ENCODE results near the gene IGSF23. TPM values are rescaled to one million over a fixed set of nuclear protein-coding genes. Genes with fewer than 3 reads are reported as not detected.

Gene IGSF23
- total and polyA plus RNA-seq, 2 of the 13 experiments (the other 11 are each of a cell fraction or from before 2014, with no cell fraction given) = 2.3 to 8.8 TPM

DNA sequence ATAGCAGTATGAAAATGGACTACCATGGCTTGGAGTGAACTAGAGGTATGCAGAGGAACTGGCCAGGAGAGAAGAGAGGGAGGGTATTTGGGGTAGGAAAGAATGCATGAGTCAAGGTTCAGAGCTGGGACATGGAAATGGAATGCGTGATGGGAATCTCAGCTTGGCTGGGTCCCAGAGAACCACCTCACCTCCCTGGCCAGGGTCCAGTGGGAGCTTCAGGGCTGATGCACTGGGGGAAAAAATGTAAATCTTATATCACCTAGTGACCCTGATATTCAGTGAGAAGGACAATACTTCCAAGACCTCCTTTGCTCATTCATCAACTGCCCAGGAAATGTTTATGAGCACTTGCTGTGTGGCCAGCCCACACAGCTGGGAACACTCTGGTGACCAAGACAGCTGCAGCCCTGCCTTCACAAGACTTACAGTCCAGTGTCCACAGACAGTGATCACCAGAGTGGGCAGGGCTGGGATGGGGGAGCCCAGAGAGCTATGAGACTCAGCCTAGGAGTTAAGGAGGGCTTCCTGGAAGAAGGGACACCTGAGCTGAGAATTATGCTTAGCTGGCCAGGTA lies 12.8 kb downstream of the IGSF23 start:
- no TSS peak for BruUV-seq (replicated peaks)
- POLR2A ChIA-PET = interaction anchor here (0.6 to 6.0 kb wide), 8 partner anchors 7 to 54 kb away, joined by 3 to 87 read pairs (median 4); partner anchors contain the start of genes IGSF23 and PVR
- FAIRE-seq = peak; percentile 90
- TF ChIP-seq GATAD2A (CRISPR knock-in tag; IDR thresholded peaks at IDR 0.05) = 0 out of 2 replicates have a peak, but pooled peaks have one; percentile 21
- TF ChIP-seq, protein P1, sequence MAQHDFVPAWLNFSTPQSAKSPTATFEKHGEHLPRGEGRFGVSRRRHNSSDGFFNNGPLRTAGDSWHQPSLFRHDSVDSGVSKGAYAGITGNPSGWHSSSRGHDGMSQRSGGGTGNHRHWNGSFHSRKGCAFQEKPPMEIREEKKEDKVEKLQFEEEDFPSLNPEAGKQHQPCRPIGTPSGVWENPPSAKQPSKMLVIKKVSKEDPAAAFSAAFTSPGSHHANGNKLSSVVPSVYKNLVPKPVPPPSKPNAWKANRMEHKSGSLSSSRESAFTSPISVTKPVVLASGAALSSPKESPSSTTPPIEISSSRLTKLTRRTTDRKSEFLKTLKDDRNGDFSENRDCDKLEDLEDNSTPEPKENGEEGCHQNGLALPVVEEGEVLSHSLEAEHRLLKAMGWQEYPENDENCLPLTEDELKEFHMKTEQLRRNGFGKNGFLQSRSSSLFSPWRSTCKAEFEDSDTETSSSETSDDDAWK (CRISPR knock-in tag; IDR thresholded peaks at IDR 0.05) = no peak
- TF ChIP-seq, protein P2, sequence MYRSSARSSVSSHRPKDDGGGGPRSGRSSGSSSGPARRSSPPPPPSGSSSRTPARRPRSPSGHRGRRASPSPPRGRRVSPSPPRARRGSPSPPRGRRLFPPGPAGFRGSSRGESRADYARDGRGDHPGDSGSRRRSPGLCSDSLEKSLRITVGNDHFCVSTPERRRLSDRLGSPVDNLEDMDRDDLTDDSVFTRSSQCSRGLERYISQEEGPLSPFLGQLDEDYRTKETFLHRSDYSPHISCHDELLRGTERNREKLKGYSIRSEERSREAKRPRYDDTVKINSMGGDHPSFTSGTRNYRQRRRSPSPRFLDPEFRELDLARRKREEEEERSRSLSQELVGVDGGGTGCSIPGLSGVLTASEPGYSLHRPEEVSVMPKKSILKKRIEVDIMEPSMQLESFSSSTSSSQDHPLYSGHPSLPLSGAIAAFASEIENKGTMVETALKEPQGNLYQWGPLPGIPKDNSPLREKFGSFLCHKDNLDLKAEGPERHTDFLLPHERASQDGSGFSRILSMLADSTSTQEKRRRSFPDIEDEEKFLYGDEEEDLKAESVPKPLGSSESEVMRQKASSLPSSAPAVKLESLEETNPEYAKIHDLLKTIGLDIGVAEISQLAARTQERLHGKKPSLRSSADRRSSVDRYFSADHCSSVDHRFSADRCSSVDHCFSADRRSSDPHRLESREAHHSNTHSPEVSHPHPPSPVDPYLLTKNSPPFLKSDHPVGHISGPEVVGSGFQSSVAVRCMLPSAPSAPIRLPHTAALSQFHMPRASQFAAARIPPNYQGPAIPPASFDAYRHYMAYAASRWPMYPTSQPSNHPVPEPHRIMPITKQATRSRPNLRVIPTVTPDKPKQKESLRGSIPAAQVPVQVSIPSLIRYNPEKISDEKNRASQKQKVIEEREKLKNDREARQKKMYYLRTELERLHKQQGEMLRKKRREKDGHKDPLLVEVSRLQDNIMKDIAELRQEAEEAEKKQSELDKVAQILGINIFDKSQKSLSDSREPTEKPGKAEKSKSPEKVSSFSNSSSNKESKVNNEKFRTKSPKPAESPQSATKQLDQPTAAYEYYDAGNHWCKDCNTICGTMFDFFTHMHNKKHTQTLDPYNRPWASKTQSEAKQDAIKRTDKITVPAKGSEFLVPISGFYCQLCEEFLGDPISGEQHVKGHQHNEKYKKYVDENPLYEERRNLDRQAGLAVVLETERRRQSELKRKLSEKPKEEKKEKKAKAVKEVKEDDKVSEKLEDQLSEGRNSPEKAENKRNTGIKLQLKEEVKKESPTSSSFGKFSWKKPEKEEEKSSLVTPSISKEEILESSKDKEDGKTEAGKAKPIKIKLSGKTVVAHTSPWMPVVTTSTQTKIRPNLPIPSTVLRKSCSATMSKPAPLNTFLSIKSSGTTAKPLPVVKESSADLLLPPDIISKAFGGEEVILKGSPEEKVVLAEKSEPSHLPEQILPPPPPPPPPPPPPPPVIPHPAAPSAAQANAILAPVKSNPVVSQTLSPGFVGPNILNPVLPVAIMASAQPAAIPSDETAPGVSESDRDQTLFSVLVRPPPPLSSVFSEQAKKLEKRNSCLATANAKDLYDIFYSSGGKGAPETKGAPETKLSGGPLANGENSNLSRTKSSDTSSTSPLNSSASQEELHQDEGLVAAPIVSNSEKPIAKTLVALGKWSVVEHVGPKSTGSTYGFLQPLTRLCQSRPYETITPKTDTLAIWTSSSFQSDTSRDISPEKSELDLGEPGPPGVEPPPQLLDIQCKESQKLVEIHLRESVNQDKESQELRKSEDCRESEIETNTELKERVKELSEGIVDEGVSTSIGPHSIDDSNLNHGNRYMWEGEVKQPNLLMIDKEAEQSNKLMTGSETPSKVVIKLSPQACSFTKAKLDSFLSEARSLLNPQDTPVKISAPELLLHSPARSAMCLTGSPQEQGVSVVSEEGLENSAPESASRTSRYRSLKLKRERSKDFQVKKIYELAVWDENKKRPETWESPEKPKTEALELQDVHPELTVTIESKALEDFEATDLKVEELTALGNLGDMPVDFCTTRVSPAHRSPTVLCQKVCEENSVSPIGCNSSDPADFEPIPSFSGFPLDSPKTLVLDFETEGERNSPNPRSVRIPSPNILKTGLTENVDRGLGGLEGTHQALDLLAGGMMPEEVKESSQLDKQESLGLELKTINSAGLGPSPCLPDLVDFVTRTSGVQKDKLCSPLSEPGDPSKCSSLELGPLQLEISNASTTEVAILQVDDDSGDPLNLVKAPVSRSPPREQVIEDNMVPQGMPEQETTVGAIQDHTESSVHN (CRISPR knock-in tag; IDR thresholded peaks at IDR 0.05) = no peak
- TF ChIP-seq, protein P3, sequence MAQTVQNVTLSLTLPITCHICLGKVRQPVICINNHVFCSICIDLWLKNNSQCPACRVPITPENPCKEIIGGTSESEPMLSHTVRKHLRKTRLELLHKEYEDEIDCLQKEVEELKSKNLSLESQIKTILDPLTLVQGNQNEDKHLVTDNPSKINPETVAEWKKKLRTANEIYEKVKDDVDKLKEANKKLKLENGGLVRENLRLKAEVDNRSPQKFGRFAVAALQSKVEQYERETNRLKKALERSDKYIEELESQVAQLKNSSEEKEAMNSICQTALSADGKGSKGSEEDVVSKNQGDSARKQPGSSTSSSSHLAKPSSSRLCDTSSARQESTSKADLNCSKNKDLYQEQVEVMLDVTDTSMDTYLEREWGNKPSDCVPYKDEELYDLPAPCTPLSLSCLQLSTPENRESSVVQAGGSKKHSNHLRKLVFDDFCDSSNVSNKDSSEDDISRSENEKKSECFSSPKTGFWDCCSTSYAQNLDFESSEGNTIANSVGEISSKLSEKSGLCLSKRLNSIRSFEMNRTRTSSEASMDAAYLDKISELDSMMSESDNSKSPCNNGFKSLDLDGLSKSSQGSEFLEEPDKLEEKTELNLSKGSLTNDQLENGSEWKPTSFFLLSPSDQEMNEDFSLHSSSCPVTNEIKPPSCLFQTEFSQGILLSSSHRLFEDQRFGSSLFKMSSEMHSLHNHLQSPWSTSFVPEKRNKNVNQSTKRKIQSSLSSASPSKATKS (CRISPR knock-in tag; IDR thresholded peaks at IDR 0.05) = no peak
- TF ChIP-seq ZBTB7B (CRISPR knock-in tag; IDR thresholded peaks at IDR 0.05) = 0 out of 2 replicates have a peak, but pooled peaks have one; percentile 18
- no peak for TF ChIP-seq MYC (CRISPR knock-in tag; IDR thresholded peaks at IDR 0.05; ENCODE audit: borderline replicate concordance)
- TF ChIP-seq POLR2A (IDR thresholded peaks at IDR 0.05; ENCODE audit: insufficient read depth in 1 of 2, low read depth in 2 of 2, low read length in 2 of 2) = no peak
- no peak for TF ChIP-seq ZNF30 (CRISPR knock-in tag; IDR thresholded peaks at IDR 0.05)
- no peak for TF ChIP-seq ZNF296 (CRISPR knock-in tag; conservative IDR thresholded peaks at IDR 0.05)
- TF ChIP-seq NFIB (CRISPR knock-in tag; IDR thresholded peaks at IDR 0.05; ENCODE audit: borderline replicate concordance) = no peak
- TF ChIP-seq NONO (IDR thresholded peaks at IDR 0.05) = no peak
- no peak for TF ChIP-seq NONO (CRISPR knock-in tag; conservative IDR thresholded peaks at IDR 0.05)
- TF ChIP-seq SAP130 (CRISPR knock-in tag; IDR thresholded peaks at IDR 0.05; ENCODE audit: low read depth) = peak; percentile 56
- TF ChIP-seq ZNF644 (CRISPR knock-in tag; IDR thresholded peaks at IDR 0.05; ENCODE audit: low read depth) = peak; percentile 78

More for the DNA sequence above, 12.8 kb downstream of the IGSF23 start:
- Histone ChIP-seq H2AFZ (ENCODE audit: low read length) (no peak overlapping the region), H3K4me2 (ENCODE audit: low read depth, low read length) (0 out of 2 replicates have a peak overlapping the region, but pooled peaks have one; percentile 19), H3K79me2 (ENCODE audit: insufficient read depth, low read length) (no peaks in the 10 kb centered on the region), H3K27me3 (ENCODE audit: control insufficient read depth in 1 of 2, insufficient read depth in 2 of 2, low read length in 2 of 2) (no peaks in the 10 kb centered on the region), H3K36me3 (replicated peaks in 1 of 2; ENCODE audit: control insufficient read depth in 1 of 2, insufficient read depth in 2 of 2, low read length in 2 of 2) (peaks cover 5 to 22% of the 10 kb centered on the region in 2 experiments; a peak in 4 of 5 replicates), H3K27ac (ENCODE audit: extremely low read length, insufficient read depth, low read length) (peak overlapping the region; percentile 69), H3K9ac (ENCODE audit: insufficient read depth, low read depth, low read length) (no peak overlapping the region), H4K20me1 (ENCODE audit: insufficient read depth, low read length) (no peaks in the 10 kb centered on the region), H3K4me3 (replicated peaks in 1 of 3; ENCODE audit: insufficient read depth in 1 of 3, low read depth in 2 of 3, low read length in 3 of 3) (no peak overlapping the region), H3K9me3 (ENCODE audit: low read length) (no peaks in the 10 kb centered on the region), H3K4me1 (ENCODE audit: insufficient read depth, low read length) (peaks cover 57% of the 10 kb centered on the region)
- 17% methylated on average over 1 of the region's 1 CpG for WGBS (ENCODE audit: low lambda C conversion rate)
- CTCF ChIA-PET (ENCODE audit: low intra/inter-chr PET ratio, low total read pairs) = no interaction called here
- in situ Hi-C loops (cut with HindIII; ENCODE audit: extremely low pct_ligation_motif_present, low pct_unique_long_range_greater_than_20kb) = no loop called here
- DNase-seq (ENCODE audit: low spot score) = peak; percentile 89
- peak; percentile 83 for ATAC-seq
- intact Hi-C loops (cut with micrococcal nuclease; ENCODE audit: unreplicated experiment) = no loop called here
